PFSK-1 (cell line): ENCODE results near the gene OR6B3.

ENCODE experiments used
- FOXP2 ChIP-seq: optimal IDR thresholded peaks from 2 replicates; pipeline ENCODE3; 2011; ENCODE audit warnings: borderline replicate concordance, control low read depth, inconsistent platforms; ENCODE audit not compliant: insufficient read depth; ENCODE audit errors: extremely low read length, extremely low read depth
- POLR2AphosphoS5 ChIP-seq: IDR thresholded peaks from 2 replicates; pipeline ENCODE4 v1.6.1; 2012; ENCODE audit warnings: low read depth, mild to moderate bottlenecking, control low read depth, low read length, moderate library complexity
- SIN3A ChIP-seq: IDR thresholded peaks from 2 replicates; pipeline ENCODE4 v1.6.1; 2012; ENCODE audit warnings: mild to moderate bottlenecking, low read length, moderate library complexity, borderline replicate concordance; ENCODE audit not compliant: insufficient read depth
- TAF1 ChIP-seq: IDR thresholded peaks from 2 replicates; pipeline ENCODE4 v1.6.1; 2012; ENCODE audit warnings: low read length, control low read depth, borderline replicate concordance; ENCODE audit not compliant: insufficient read depth
- TF ChIP-seq, protein P1 (sequence below), 2 experiments: IDR thresholded peaks; 2 replicates each; pipeline versions ENCODE4 v1.6.1 to v1.8.0; 2011 to 2012; ENCODE audit warnings: low read depth in 2 of 2, low read length in 2 of 2, control low read depth in 1 of 2, inconsistent platforms in 1 of 2, mild to moderate bottlenecking in 1 of 2, moderate library complexity in 1 of 2; ENCODE audit not compliant: insufficient read depth in 1 of 2

Gene OR6B3

GRCh38 chr2:240023792-240024191 lies 29.5 kb downstream of the OR6B3 start:
- no peak for TF ChIP-seq TAF1
- TF ChIP-seq POLR2AphosphoS5: no peak
- TF ChIP-seq FOXP2: no peak
- TF ChIP-seq, protein P1, sequence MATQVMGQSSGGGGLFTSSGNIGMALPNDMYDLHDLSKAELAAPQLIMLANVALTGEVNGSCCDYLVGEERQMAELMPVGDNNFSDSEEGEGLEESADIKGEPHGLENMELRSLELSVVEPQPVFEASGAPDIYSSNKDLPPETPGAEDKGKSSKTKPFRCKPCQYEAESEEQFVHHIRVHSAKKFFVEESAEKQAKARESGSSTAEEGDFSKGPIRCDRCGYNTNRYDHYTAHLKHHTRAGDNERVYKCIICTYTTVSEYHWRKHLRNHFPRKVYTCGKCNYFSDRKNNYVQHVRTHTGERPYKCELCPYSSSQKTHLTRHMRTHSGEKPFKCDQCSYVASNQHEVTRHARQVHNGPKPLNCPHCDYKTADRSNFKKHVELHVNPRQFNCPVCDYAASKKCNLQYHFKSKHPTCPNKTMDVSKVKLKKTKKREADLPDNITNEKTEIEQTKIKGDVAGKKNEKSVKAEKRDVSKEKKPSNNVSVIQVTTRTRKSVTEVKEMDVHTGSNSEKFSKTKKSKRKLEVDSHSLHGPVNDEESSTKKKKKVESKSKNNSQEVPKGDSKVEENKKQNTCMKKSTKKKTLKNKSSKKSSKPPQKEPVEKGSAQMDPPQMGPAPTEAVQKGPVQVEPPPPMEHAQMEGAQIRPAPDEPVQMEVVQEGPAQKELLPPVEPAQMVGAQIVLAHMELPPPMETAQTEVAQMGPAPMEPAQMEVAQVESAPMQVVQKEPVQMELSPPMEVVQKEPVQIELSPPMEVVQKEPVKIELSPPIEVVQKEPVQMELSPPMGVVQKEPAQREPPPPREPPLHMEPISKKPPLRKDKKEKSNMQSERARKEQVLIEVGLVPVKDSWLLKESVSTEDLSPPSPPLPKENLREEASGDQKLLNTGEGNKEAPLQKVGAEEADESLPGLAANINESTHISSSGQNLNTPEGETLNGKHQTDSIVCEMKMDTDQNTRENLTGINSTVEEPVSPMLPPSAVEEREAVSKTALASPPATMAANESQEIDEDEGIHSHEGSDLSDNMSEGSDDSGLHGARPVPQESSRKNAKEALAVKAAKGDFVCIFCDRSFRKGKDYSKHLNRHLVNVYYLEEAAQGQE (IDR thresholded peaks at IDR 0.05; ENCODE audit: insufficient read depth in 1 of 2, low read depth in 2 of 2, low read length in 2 of 2): no peak
- TF ChIP-seq SIN3A: no peak

DNA sequence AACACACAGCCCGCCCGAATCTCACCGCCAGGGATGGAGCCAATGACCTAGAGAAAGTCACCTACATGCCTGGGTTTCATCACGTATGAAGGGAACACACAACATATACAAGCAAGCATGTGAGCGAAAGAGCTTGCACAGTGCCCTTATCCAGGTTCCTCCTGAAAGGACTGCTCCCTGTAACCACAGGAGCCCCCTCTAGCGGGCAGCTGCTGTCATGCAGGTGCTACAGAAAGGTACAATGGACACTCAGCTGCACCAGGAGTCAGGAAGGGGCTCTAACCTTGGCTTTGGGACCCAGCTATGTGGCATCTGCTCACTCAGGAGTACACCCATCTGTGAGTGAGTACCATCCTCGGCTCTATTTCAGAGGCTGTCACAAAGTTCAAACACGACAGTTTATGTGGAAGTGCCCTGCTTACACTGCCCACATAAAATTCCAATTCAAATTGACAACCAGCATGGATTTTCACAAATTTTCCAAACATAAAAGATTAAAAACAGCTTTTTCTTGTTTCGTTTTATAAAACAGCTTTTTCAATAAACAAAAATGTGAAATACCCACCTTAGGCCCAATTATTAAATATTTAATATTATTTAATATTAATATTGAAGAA lies 31.7 kb downstream of the OR6B3 start:
- TF ChIP-seq TAF1 (no peak), POLR2AphosphoS5 (no peak), SIN3A (no peak), FOXP2 (no peak)
- TF ChIP-seq, protein P1 (IDR thresholded peaks at IDR 0.05; ENCODE audit: insufficient read depth in 1 of 2, low read depth in 2 of 2, low read length in 2 of 2): no peak

- TF ChIP-seq TAF1: no peak
- TF ChIP-seq, protein P1 (IDR thresholded peaks at IDR 0.05; ENCODE audit: insufficient read depth in 1 of 2, low read depth in 2 of 2, low read length in 2 of 2): no peak
- TF ChIP-seq FOXP2: no peak
- TF ChIP-seq SIN3A: no peak
- TF ChIP-seq POLR2AphosphoS5: no peak
Measured at GRCh38 chr2:240018071-240018750, 35.1 kb downstream of the OR6B3 start.

GRCh38 chr2:240014327-240014726 lies 39.0 kb downstream of the OR6B3 start:
- no peak for TF ChIP-seq FOXP2
- no peak for TF ChIP-seq SIN3A
- TF ChIP-seq, protein P1 (IDR thresholded peaks at IDR 0.05; ENCODE audit: insufficient read depth in 1 of 2, low read depth in 2 of 2, low read length in 2 of 2): no peak
- no peak for TF ChIP-seq POLR2AphosphoS5
- no peak for TF ChIP-seq TAF1
